Measurements from ENCODE around the gene SLAIN1. TPM values are rescaled to one million over a fixed set of nuclear protein-coding genes. Genes with fewer than 3 reads are reported as not detected.

SLAIN1 gene
- polyA plus RNA-seq, 3 donors = 0.43 to 1.4 (median 0.75) TPM

DNA sequence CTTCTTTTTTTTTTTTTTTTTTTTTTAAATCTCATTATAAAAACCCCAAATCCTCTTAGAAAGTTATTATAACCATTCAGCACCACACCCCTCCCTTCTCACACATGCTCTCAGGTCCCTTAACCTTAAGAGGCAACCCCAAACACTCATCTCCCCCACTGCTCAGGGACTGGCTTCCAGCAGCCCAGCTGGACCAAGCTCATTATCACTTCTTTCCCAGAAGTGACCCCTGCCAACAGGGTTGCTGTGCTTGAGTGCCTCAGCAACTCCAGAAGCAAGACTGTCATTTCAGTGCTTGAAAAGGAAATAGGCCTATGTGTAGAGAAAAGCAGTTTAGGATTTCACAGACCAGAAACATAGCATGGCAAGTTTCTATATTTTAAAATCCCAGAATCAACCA, 84.3 kb downstream of the SLAIN1 start:
- Mint-ChIP-seq H3K27me3 (ENCODE audit: low read depth in 3 of 3) (no peaks in the 10 kb centered on the region), H3K27ac (peak overlapping the region in 1 of 7 donors; percentile 13), H3K4me1 (peaks cover 10% of the 10 kb centered on the region), H3K36me3 (no peaks in the 10 kb centered on the region), H3K4me3 (no peak overlapping the region), H3K9me3 (peaks cover 0 to 2% (median 0%) of the 10 kb centered on the region in 7 donors)
- Histone ChIP-seq H2AFZ (ENCODE audit: insufficient read depth, low read depth, low read length, poor library complexity, severe bottlenecking) (no peak overlapping the region), H3K79me2 (ENCODE audit: insufficient read depth, low read length) (no peaks in the 10 kb centered on the region), H3K27me3 (ENCODE audit: control insufficient read depth in 2 of 2, insufficient read depth in 2 of 2, low read length in 2 of 2) (no peaks in the 10 kb centered on the region), H3K4me3 (replicated peaks in 1 of 3; ENCODE audit: low read depth in 2 of 3, low read length in 3 of 3) (no peak overlapping the region), H3K27ac (ENCODE audit: low read depth in 1 of 2, low read length in 2 of 2) (no peak overlapping the region), H3K9me3 (replicated peaks in 1 of 2; ENCODE audit: control insufficient read depth in 1 of 2, insufficient read depth in 1 of 2, low read length in 2 of 2) (no peaks in the 10 kb centered on the region), H3K4me1 (ENCODE audit: control insufficient read depth in 1 of 2, insufficient read depth in 2 of 2, low read length in 2 of 2) (peaks cover 5 to 9% of the 10 kb centered on the region in 2 donors), H4K20me1 (ENCODE audit: insufficient read depth, low read length) (no peaks in the 10 kb centered on the region), H3K36me3 (replicated peaks in 1 of 2; ENCODE audit: control insufficient read depth in 1 of 2, insufficient read depth in 2 of 2, low read length in 2 of 2) (no peaks in the 10 kb centered on the region), H3K4me2 (replicated peaks; ENCODE audit: extremely low read depth, low read length, poor library complexity, severe bottlenecking) (no peak overlapping the region), H3K9ac (ENCODE audit: insufficient read depth, low read length, poor library complexity, severe bottlenecking) (no peak overlapping the region)
- no peak for DNase-seq
- intact Hi-C loops (cut with micrococcal nuclease) = no loop called here
- TF ChIP-seq, protein P1, sequence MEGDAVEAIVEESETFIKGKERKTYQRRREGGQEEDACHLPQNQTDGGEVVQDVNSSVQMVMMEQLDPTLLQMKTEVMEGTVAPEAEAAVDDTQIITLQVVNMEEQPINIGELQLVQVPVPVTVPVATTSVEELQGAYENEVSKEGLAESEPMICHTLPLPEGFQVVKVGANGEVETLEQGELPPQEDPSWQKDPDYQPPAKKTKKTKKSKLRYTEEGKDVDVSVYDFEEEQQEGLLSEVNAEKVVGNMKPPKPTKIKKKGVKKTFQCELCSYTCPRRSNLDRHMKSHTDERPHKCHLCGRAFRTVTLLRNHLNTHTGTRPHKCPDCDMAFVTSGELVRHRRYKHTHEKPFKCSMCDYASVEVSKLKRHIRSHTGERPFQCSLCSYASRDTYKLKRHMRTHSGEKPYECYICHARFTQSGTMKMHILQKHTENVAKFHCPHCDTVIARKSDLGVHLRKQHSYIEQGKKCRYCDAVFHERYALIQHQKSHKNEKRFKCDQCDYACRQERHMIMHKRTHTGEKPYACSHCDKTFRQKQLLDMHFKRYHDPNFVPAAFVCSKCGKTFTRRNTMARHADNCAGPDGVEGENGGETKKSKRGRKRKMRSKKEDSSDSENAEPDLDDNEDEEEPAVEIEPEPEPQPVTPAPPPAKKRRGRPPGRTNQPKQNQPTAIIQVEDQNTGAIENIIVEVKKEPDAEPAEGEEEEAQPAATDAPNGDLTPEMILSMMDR (IDR thresholded peaks at IDR 0.05) = no peak

DNA sequence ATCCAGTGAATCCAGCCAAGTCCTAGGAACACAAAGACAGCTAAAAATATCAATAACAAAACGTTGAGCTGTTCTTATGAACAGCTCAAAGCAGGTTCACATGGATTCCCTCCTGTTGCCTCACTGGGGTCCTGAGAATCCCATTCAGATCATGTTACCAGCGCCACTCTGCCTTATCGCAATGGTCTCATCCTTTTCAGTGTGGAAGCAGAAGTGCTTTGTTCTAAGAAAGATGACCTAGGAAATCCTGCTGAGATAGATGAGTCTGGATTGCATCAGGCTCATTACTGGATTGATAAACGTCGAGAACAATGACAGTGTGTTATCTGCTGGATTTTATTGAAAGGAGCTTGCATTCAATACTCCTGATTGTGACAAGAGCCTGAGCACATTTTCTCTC, 87.0 kb downstream of the SLAIN1 start:
- TF ChIP-seq, protein P1 (IDR thresholded peaks at IDR 0.05) = no peak
- Histone ChIP-seq H3K9ac (ENCODE audit: insufficient read depth, low read length, poor library complexity, severe bottlenecking) (no peak overlapping the region), H4K20me1 (ENCODE audit: insufficient read depth, low read length) (no peaks in the 10 kb centered on the region), H3K27me3 (ENCODE audit: control insufficient read depth in 2 of 2, insufficient read depth in 2 of 2, low read length in 2 of 2) (no peaks in the 10 kb centered on the region), H2AFZ (ENCODE audit: insufficient read depth, low read depth, low read length, poor library complexity, severe bottlenecking) (no peak overlapping the region), H3K9me3 (replicated peaks in 1 of 2; ENCODE audit: control insufficient read depth in 1 of 2, insufficient read depth in 1 of 2, low read length in 2 of 2) (no peaks in the 10 kb centered on the region), H3K4me2 (replicated peaks; ENCODE audit: extremely low read depth, low read length, poor library complexity, severe bottlenecking) (no peak overlapping the region), H3K4me3 (replicated peaks in 1 of 3; ENCODE audit: low read depth in 2 of 3, low read length in 3 of 3) (no peak overlapping the region), H3K79me2 (ENCODE audit: insufficient read depth, low read length) (no peaks in the 10 kb centered on the region), H3K36me3 (replicated peaks in 1 of 2; ENCODE audit: control insufficient read depth in 1 of 2, insufficient read depth in 2 of 2, low read length in 2 of 2) (no peaks in the 10 kb centered on the region), H3K4me1 (ENCODE audit: control insufficient read depth in 1 of 2, insufficient read depth in 2 of 2, low read length in 2 of 2) (peaks cover 10 to 13% of the 10 kb centered on the region in 2 donors), H3K27ac (ENCODE audit: low read depth in 1 of 2, low read length in 2 of 2) (no peak overlapping the region)
- DNase-seq = no peak
- intact Hi-C loops (cut with micrococcal nuclease) = no loop called here
- whole genome bisulfite sequencing (ENCODE audit: insufficient coverage) = 100% methylated on average over 3 of the region's 5 CpGs
- H3K27ac Mint-ChIP-seq = no peak overlapping the region
- H3K4me1 Mint-ChIP-seq = peaks cover 20% of the 10 kb centered on the region
- H3K9me3 Mint-ChIP-seq = peaks cover 0 to 2% (median 0%) of the 10 kb centered on the region in 7 donors
- no peaks in the 10 kb centered on the region for H3K27me3 Mint-ChIP-seq (ENCODE audit: low read depth in 3 of 3)
- H3K4me3 Mint-ChIP-seq = no peak overlapping the region
- no peaks in the 10 kb centered on the region for H3K36me3 Mint-ChIP-seq

Data from CD14-positive monocyte (primary cell).